HEK293T (cell line): ENCODE results near the gene CCDC88C.

Source experiments
- ARNT ChIP-seq: fragments of 450-650 bp; IDR thresholded peaks from 2 replicates; pipeline ENCODE4 v1.6.1; 2017; ENCODE audit warnings: mild to moderate bottlenecking
- BHLHE40 ChIP-seq: fragments of 450-650 bp; IDR thresholded peaks from 2 replicates; pipeline ENCODE4 v1.6.1; 2016; ENCODE audit warnings: mild to moderate bottlenecking, moderate library complexity, borderline replicate concordance
- CTBP1 ChIP-seq: fragments of 450-650 bp; IDR thresholded peaks from 2 replicates; pipeline ENCODE4 v1.6.1; 2016; ENCODE audit warnings: borderline replicate concordance
- FOXA1 ChIP-seq: fragments of 450-650 bp; IDR thresholded peaks from 2 replicates; pipeline ENCODE4 v1.6.1; 2016; ENCODE audit warnings: mild to moderate bottlenecking
- FOXK2 ChIP-seq: fragments of 450-650 bp; IDR thresholded peaks from 2 replicates; pipeline ENCODE4 v1.6.1; 2016; ENCODE audit warnings: mild to moderate bottlenecking
- FOXM1 ChIP-seq: fragments of 450-650 bp; IDR thresholded peaks from 2 replicates; pipeline ENCODE4 v1.6.1; 2017; ENCODE audit warnings: mild to moderate bottlenecking, borderline replicate concordance
- HDGF ChIP-seq: fragments of 450-650 bp; IDR thresholded peaks from 2 replicates; pipeline ENCODE4 v1.6.1; 2017; ENCODE audit warnings: antibody characterized with exemption, borderline replicate concordance
- PKNOX1 ChIP-seq: fragments of 450-650 bp; IDR thresholded peaks from 2 replicates; pipeline ENCODE4 v1.6.1; 2016
- SP1 ChIP-seq: fragments of 450-650 bp; IDR thresholded peaks from 2 replicates; pipeline ENCODE4 v1.6.1; 2017
- SUZ12 ChIP-seq: fragments of 450-650 bp; IDR thresholded peaks from 2 replicates; pipeline ENCODE4 v1.6.1; 2016; ENCODE audit warnings: mild to moderate bottlenecking
- ZNF384 ChIP-seq: fragments of 450-650 bp; IDR thresholded peaks from 2 replicates; pipeline ENCODE4 v1.6.1; 2016

- no peak for TF ChIP-seq ARNT
- no peak for TF ChIP-seq SP1
- TF ChIP-seq FOXK2: no peak
- TF ChIP-seq HDGF: no peak
- no peak for TF ChIP-seq ZNF384
- TF ChIP-seq FOXM1: no peak
- TF ChIP-seq SUZ12: no peak
- no peak for TF ChIP-seq BHLHE40
- no peak for TF ChIP-seq PKNOX1
- TF ChIP-seq CTBP1: no peak
- no peak for TF ChIP-seq FOXA1
Measured at GRCh38 chr14:91332986-91333649, 84.5 kb downstream of the CCDC88C start.
